Stimulated activated CD4-positive, alpha-beta T cell treated with anti-CD3 and anti-CD28 coated beads, Interleukin-4, amount 100 ng/mL, for 24 hours (primary cell): ENCODE results near the gene COLQ.

Source experiments
- DNase-seq: peaks from one replicate; pipeline ENCODE4 v3.0.0-alpha.2; 2020

COLQ gene

GRCh38 chr3:15409774-15410173 lies 111.7 kb downstream of the COLQ start:
- no peak for DNase-seq

- DNase-seq: no peak
Measured at GRCh38 chr3:15409239-15409638, 112.3 kb downstream of the COLQ start.

GRCh38 chr3:15405448-15406050 lies 116.0 kb downstream of the COLQ start:
- peak; percentile 12 for DNase-seq

GRCh38 chr3:15404767-15405166 lies 116.7 kb downstream of the COLQ start:
- DNase-seq: no peak

GRCh38 chr3:15403965-15404364 lies 117.5 kb downstream of the COLQ start:
- DNase-seq: no peak

- no peak for DNase-seq
Measured at GRCh38 chr3:15403495-15403894, 118.0 kb downstream of the COLQ start.

- no peak for DNase-seq
Measured at GRCh38 chr3:15401936-15402335, 119.6 kb downstream of the COLQ start.
